GM21576 (cell line): ENCODE data around the gene SMCR8.
"Not testable (repeated sequence)": the region's sequence is repeated elsewhere in the genome, so short reads cannot be mapped to it uniquely, and the experiment has no call there.

Source experiments
- ATAC-seq: cut with Tn5 transposase; IDR thresholded peaks from one replicate; pipeline ENCODE4 v1.9.1; 2021; ENCODE audit warnings: mild to moderate bottlenecking, moderate library complexity; ENCODE audit not compliant: unreplicated experiment

The SMCR8 gene

DNA sequence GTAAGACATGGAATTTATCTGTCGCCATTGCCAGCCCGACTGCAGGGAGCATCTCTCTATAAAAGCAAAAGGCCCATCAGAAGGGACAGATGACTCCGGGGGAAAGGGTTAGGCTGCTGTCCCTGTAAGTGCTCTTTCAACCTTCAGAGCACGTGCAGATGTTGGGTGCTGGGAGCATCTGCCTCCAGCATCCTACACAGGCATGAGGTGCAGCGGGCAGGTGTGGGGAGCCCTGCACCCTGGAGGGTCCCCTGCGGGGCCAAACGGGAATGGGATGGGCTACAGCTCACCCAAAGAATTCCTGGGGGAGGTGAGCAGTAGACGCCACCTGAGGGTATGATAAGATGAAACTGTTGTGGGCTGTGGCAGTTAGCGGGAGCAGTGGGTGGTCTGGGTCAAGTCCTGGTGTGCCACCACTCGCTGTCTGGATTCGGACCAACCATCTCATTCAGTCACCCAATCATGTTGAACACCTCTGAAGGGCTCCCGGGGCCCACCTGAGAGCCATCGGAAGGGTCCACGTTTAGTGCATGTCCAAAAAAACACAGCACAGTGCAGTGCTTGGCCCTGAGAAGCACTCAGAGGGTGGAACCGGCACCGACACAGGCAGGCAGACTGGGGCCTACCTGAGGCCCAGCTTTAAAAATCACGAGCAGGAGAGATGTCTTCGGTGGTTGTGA is 3.8 kb downstream of the SMCR8 start:
- ATAC-seq = no peak

GRCh38 chr17:18319604-18320256 is 4.6 kb downstream of the SMCR8 start:
- no peak for ATAC-seq

DNA sequence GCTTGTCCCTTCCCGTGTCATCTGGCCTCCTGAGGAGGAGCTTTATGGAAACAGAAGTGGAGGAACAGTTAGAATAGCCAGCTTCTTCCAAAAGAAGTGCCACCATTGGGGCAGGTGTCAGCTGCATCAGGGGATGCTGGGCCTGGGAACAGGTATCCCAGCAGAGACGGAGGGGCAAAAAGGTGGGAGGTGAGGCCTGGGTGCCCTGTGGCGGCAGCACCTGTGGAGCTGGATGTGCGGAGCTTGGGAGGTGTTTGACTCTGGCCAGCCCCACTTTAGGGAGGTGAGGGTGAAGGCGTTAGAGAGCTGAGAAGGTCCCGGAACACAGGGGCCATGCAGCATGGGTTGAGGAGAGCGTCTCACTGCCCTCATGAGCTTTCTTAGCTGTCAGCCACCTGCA is 5.2 kb downstream of the SMCR8 start:
- no peak for ATAC-seq

- no peak for ATAC-seq
Measured at GRCh38 chr17:18321309-18321708, 6.2 kb downstream of the SMCR8 start.

- ATAC-seq = no peak
Measured at GRCh38 chr17:18322522-18322921, 7.4 kb downstream of the SMCR8 start.

DNA sequence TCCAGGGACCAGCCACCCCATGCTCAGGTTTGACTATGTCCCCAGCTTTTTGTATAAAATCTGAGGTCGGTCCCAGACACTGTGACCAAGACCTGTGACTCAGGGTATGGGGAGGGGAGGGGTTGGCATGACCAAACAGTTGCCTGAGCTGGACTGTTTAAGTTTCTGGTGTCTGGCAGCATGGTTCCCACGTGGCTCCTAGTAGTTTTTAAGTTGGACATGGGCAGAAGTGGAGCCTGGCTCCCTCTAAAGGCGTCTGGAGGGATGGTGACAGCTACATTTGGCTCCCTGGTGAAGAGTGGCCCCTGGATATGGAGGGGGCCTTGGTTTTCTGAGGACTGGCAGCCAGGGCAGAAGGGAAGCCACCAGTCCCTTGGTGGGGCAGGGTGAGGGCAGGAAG is 7.9 kb downstream of the SMCR8 start:
- no peak for ATAC-seq

GRCh38 chr17:18323507-18324139 is 8.5 kb downstream of the SMCR8 start:
- ATAC-seq = no peak

GRCh38 chr17:18324140-18325050 is 9.3 kb downstream of the SMCR8 start:
- no peak for ATAC-seq

DNA sequence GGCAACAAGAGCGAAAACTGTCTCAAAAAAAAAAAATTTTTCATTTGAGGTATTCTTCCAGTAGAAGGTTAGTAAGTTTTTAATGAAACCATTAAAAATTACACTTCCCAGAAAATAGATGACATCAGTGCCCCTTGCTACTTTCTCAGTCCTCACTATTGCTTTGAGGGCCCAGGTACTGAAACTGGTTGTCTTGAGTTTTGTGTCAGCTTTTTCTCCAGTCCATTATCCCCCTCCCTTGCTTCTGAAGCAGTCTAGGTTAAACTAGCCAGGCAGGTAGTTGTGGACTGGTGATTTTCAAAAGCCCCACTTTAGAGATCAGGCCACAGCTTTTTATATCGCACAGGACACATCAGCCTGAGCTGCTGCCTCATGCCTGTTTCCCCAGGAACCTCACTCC is 10.9 kb downstream of the SMCR8 start:
- no peak for ATAC-seq

DNA sequence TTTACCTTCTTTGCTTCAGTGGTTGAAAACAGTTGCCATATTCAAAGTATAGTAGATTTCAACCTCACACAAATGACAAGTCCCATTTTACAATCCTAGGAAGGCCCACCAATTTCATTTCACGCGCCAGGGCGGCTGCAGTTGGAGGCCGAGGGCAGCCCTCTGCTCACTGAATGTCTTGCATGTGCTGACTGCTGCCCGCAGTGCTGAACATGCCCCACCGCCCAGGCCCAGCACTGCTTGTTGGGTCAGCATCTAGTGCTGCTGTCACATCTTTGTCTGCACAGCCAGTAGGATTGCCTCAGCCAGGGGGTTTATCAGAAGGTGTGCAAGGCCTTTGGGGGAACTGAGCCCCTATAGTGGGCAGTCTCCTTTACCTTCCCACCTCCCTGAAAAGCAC is 11.5 kb downstream of the SMCR8 start:
- no peak for ATAC-seq

DNA sequence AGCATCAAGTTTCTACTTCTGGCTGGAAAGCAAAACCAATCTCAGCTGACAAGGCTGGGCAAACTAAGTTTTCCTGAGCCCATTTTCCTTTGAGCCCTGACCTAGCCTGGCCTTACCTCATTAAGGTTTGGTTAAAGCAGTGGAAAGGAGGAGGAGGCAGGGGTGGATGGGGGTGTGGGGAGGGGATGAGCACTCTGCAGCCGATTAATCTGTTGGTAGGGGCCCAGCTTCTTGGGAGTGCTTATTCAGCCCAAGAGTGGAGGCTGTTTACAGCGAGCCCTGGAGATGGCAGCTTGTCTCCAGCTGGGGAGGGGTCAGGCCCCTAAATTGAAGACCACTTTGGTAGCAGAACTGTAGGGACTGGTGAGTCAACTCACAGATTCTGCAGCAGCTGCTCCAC is 12.0 kb downstream of the SMCR8 start:
- ATAC-seq = no peak

DNA sequence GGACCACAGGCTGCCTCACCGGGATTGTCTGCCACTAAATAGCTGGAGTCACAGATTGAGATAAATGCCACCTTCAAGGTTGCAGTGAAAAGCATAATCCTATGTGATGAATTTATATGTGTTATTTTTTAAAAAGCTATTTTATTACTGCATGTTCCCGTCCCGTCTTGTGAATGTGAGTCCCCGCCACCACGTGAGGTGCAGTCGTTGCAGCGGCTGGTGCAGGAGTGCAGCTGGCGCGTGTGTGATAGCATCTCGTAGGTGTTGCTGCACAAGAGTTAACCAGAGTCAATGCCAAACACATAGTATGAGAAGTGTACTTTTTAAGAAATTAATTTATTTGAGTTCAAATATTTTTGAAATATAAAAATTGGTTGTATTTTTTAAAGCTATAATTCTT is 12.5 kb downstream of the SMCR8 start:
- no peak for ATAC-seq

- no peak for ATAC-seq
Measured at GRCh38 chr17:18328643-18329204, 13.6 kb downstream of the SMCR8 start.

GRCh38 chr17:18331879-18332278 is 16.8 kb downstream of the SMCR8 start:
- ATAC-seq = no peak

DNA sequence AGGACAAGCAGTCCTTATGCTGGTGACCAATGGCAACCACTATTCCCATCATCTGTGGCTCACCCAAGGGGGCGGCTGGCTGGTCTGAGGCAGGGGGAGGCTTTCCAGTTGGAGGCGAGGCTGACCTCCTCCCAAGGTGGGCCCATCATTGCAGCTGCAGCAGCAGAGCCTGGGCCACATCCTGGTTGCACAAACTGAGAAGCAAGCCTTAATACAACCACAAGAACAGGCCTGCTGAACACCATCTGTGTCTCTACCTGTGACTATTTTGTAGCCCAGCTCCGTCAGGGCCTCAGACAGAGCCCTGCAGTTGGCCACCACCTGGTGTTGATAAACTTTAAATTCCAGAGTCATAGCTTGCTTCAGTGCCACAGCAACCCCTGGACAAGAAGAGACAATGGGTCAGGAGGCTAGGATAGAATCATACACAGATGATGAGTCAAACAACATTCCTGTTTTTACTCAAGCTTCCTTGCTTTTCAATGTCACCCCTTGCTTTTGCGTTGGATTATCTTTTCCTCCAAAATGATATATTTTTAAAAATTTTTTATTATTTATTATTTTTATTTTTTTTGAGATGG is 17.9 kb downstream of the SMCR8 start:
- ATAC-seq = no peak

DNA sequence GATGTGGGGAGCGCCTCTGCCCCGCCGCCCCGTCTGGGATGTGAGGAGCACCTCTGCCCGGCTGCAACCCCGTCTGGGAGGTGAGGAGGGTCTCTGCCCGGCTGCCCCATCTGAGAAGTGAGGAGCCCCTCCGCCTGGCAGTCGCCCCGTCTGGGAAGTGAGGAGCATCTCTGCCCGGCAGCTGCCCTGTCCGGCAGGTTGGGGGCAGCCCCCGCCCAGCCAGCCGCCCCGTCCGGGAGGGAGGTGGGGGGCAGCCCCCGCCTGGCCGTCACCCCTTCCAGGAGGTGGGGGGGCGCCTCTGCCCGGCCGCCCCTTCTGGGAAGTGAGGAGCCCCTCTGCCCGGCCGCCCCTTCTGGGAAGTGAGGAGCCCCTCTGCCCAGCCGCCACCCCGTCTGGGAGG is 23.1 kb downstream of the SMCR8 start:
- not testable (repeated sequence) for ATAC-seq

DNA sequence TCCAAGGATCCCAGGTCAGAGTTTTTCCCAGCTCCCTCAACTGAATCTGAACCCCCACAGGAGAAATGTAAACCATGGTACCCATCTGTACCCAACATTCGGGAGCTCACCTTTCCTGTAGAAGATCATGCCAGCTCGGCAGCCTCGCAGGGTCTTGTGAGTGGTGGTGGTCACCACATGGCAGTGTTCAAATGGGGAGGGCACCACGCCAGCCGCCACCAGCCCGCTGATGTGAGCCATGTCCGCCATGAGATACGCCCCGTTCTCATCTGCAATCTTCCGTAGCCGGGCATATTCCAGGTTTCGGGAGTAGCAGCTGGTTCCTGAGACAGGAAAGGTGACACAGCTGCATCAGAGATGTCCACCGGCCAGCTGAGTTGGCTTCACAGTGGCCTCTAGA is 24.8 kb downstream of the SMCR8 start:
- no peak for ATAC-seq

- no peak for ATAC-seq
Measured at GRCh38 chr17:18344021-18344420, 28.9 kb downstream of the SMCR8 start.

GRCh38 chr17:18353541-18353940 is 38.4 kb downstream of the SMCR8 start:
- no peak for ATAC-seq

DNA sequence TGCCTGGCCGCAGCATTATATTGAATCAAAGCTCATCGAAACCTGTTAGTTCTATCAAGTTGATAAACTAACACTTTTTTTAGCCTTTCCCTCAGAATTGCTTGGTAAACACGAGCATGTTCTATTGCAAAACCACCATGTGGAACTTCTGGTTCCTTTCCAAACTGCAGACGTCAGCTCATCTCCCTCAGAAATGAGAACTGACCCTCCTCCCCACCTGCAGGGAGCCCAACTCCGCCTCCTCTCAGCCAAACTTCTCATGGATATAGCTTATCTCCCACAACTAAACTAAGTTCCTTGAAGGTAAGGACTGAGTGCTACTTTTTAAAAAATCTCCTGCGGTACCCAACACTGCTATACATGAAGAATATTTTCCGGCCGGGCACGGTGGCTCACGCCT is 41.5 kb downstream of the SMCR8 start:
- ATAC-seq = no peak

DNA sequence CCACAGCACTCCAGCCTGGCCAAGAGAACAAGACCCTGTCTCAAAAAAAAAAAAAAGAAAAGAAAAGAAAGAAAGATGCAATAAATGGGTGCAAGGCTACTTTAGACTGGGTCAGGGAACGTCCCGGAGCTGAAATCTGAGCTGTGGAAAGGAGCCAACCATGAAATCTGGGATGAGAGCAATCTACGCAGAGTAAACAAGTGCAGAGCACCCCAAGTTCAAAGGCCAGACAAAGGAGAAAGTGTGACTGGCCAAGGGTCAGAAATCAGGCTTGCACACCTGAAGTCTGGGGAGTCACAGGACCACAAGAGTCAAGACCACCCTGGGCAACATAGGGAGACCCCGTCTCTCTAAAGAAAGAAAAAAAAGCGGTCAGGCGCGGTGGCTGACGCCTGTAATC is 45.4 kb downstream of the SMCR8 start:
- ATAC-seq = no peak
